Measurements from ENCODE around the gene STRN.
"Not testable (repeated sequence)": the region's sequence is repeated elsewhere in the genome, so short reads cannot be mapped to it uniquely, and the experiment has no call there.

The STRN gene

GRCh38 chr2:36834731-36835524 is 131.4 kb downstream of the STRN start:
- no peak for DNase-seq

GRCh38 chr2:36834203-36834602 is 132.1 kb downstream of the STRN start:
- DNase-seq, result no peak

GRCh38 chr2:36831185-36831584 is 135.2 kb downstream of the STRN start:
- no peak for DNase-seq

- DNase-seq, result not testable (repeated sequence)
These were observed 141.7 kb downstream of the STRN start for GRCh38 chr2:36824683-36825082.

- DNase-seq, result no peak
These were observed 142.1 kb downstream of the STRN start for GRCh38 chr2:36824273-36824672.

GRCh38 chr2:36823862-36824261 is 142.5 kb downstream of the STRN start:
- DNase-seq, result no peak

- DNase-seq, result no peak
These were observed 145.3 kb downstream of the STRN start for GRCh38 chr2:36820942-36821605.

- no peak for DNase-seq
These were observed 147.1 kb downstream of the STRN start for GRCh38 chr2:36819095-36819711.

GRCh38 chr2:36818542-36818941 is 147.8 kb downstream of the STRN start:
- no peak for DNase-seq

- no peak for DNase-seq
These were observed 154.1 kb downstream of the STRN start for GRCh38 chr2:36812196-36812595.

GRCh38 chr2:36811071-36811470 is 155.3 kb downstream of the STRN start:
- no peak for DNase-seq

- DNase-seq, result no peak
These were observed 157.3 kb downstream of the STRN start for GRCh38 chr2:36809069-36809445.

- no peak for DNase-seq
These were observed 157.8 kb downstream of the STRN start for GRCh38 chr2:36808386-36809068.

GRCh38 chr2:36807223-36807886 is 159.0 kb downstream of the STRN start:
- no peak for DNase-seq

GRCh38 chr2:36805635-36806224 is 160.6 kb downstream of the STRN start:
- DNase-seq, result no peak

- no peak for DNase-seq
These were observed 163.4 kb downstream of the STRN start for GRCh38 chr2:36802952-36803351.

- no peak for DNase-seq
These were observed 165.2 kb downstream of the STRN start for GRCh38 chr2:36801088-36801487.

- no peak for DNase-seq
These were observed 166.0 kb downstream of the STRN start for GRCh38 chr2:36800381-36800780.

GRCh38 chr2:36798724-36799123 is 167.6 kb downstream of the STRN start:
- no peak for DNase-seq

GRCh38 chr2:36797324-36798070 is 168.8 kb downstream of the STRN start:
- DNase-seq, result no peak
